ELR (cell line): ENCODE measurements around the gene APOBEC3H.
A peak's percentile ranks its signal among the peaks of the same experiment; 100 is the strongest.

ENCODE experiments used
- DNase-seq: peaks from one replicate; pipeline ENCODE4 v3.0.0-alpha.2; 2015; ENCODE audit warnings: low read depth

The APOBEC3H gene

GRCh38 chr22:39081016-39081415, 16.0 kb upstream of the APOBEC3H start:
- DNase-seq: no peak

GRCh38 chr22:39081598-39081997, 15.4 kb upstream of the APOBEC3H start:
- no peak for DNase-seq

GRCh38 chr22:39083212-39084165, 13.6 kb upstream of the APOBEC3H start:
- DNase-seq: no peak

GRCh38 chr22:39084666-39085065, 12.4 kb upstream of the APOBEC3H start:
- DNase-seq: no peak

GRCh38 chr22:39087098-39087497, 9.9 kb upstream of the APOBEC3H start:
- no peak for DNase-seq

- no peak for DNase-seq
Measured at GRCh38 chr22:39087881-39088684, 9.0 kb upstream of the APOBEC3H start.

- no peak for DNase-seq
Measured at GRCh38 chr22:39088685-39089032, 8.4 kb upstream of the APOBEC3H start.

- peak; percentile 24 for DNase-seq
Measured at GRCh38 chr22:39089928-39090327, 7.1 kb upstream of the APOBEC3H start.

- DNase-seq: peak; percentile 75
Measured at GRCh38 chr22:39090426-39091064, 6.5 kb upstream of the APOBEC3H start.

GRCh38 chr22:39091126-39092081, 5.6 kb upstream of the APOBEC3H start:
- DNase-seq: no peak

GRCh38 chr22:39092111-39092862, 4.8 kb upstream of the APOBEC3H start:
- no peak for DNase-seq

- DNase-seq: no peak
Measured at GRCh38 chr22:39094717-39095389, 2.2 kb upstream of the APOBEC3H start.

- DNase-seq: no peak
Measured at GRCh38 chr22:39095971-39096370, 1.1 kb upstream of the APOBEC3H start.

GRCh38 chr22:39098026-39098425, 982 bp downstream of the APOBEC3H start:
- DNase-seq: no peak

GRCh38 chr22:39098576-39098975, 1.5 kb downstream of the APOBEC3H start:
- DNase-seq: no peak

GRCh38 chr22:39101226-39101625, 4.2 kb downstream of the APOBEC3H start:
- DNase-seq: no peak

GRCh38 chr22:39103431-39103830, 6.4 kb downstream of the APOBEC3H start:
- no peak for DNase-seq

- no peak for DNase-seq
Measured at GRCh38 chr22:39106326-39106725, 9.3 kb downstream of the APOBEC3H start.

GRCh38 chr22:39108487-39108886, 11.4 kb downstream of the APOBEC3H start:
- no peak for DNase-seq

- DNase-seq: no peak
Measured at GRCh38 chr22:39109361-39109760, 12.3 kb downstream of the APOBEC3H start.
